K562 (cell line): Measurements from ENCODE around the gene USP4. TPM values are rescaled to one million over a fixed set of nuclear protein-coding genes. Genes with fewer than 3 reads are reported as not detected.

Experiments
- ATAC-seq: fragments of 200-7000 bp; cut with Tn5 transposase; 3 replicates; pipeline ENCODE4 v1.9.1; 2020; ENCODE audit warnings: moderate library complexity
- BruUV-seq: library from RNA; stranded (reverse); fragments of 400-500 nt; replicated peaks from 2 replicates; lab custom pipeline; 2021; lab: Mats Ljungman, UMichigan
- CTCF ChIA-PET: fragments of 300-600 bp; formaldehyde crosslinking; extraction: SDS; loops from one replicate; lab custom pipeline; 2021; ENCODE audit warnings: low intra/inter-chr PET ratio; lab: Yijun Ruan, JAX
- POLR2A ChIA-PET: fragments of 300-600, 350-650 bp; sonication (Branson Sonifier 250); formaldehyde crosslinking; extraction: SDS; loops from one replicate; lab custom pipeline; 2021; ENCODE audit warnings: antibody characterized with exemption, inconsistent platforms; lab: Yijun Ruan, JAX
- DNase-seq, 4 experiments: peaks; one replicate each; pipeline versions ENCODE4 v3.0.0 to v3.0.0-alpha.2; 2011 to 2018; ENCODE audit warnings: low spot score in 3 of 4, mixed read lengths in 3 of 4; ENCODE audit errors: extremely low read depth in 1 of 4
- FAIRE-seq: peaks from 2 replicates; lab custom pipeline; 2011; peaks lifted over from hg19 to GRCh38; lab: Jason Lieb, UNC
- H2AFZ ChIP-seq: 2 replicates; pipeline ENCODE4 v1.6.0; 2011; ENCODE audit warnings: low read depth, low read length, control low read depth, inconsistent platforms
- H3K27ac ChIP-seq: fragments of 200-600 bp; 3 replicates; pipeline ENCODE4 v1.8.0; 2011; ENCODE audit warnings: low read depth, mild to moderate bottlenecking, control low read depth, inconsistent platforms, low read length, moderate library complexity, mixed read lengths; ENCODE audit errors: extremely low read depth
- H3K27me3 ChIP-seq, 2 experiments: fragments of 300-600 bp in 1 of 2; 2 replicates in 1 of 2; 3 replicates in 1 of 2; pipeline versions ENCODE4 v1.6.0 to v1.8.0; 2011; ENCODE audit warnings: inconsistent platforms in 2 of 2, low read length in 2 of 2, mild to moderate bottlenecking in 1 of 2, mixed read lengths in 1 of 2, moderate library complexity in 1 of 2; ENCODE audit not compliant: control insufficient read depth in 2 of 2, insufficient read depth in 2 of 2
- H3K36me3 ChIP-seq: fragments of 300-600 bp; 3 replicates; pipeline ENCODE4 v1.8.0; 2011; ENCODE audit warnings: mild to moderate bottlenecking, low read length, inconsistent platforms; ENCODE audit not compliant: control insufficient read depth, insufficient read depth
- H3K4me1 ChIP-seq, 2 experiments: fragments of 200-600 bp in 1 of 2; replicated peaks in 1 of 2; 2 replicates in 1 of 2; 3 replicates in 1 of 2; pipeline versions ENCODE4 v1.5.1 to v1.8.0; 2011; ENCODE audit warnings: inconsistent platforms in 2 of 2, low read length in 2 of 2, mild to moderate bottlenecking in 1 of 2, mixed read lengths in 1 of 2, moderate library complexity in 1 of 2; ENCODE audit not compliant: control insufficient read depth in 2 of 2, insufficient read depth in 2 of 2
- H3K4me2 ChIP-seq: 2 replicates; pipeline ENCODE4 v1.6.1; 2011; ENCODE audit warnings: low read length, control low read depth, inconsistent platforms, mixed read lengths; ENCODE audit not compliant: insufficient read depth
- H3K4me3 ChIP-seq: fragments of 200-600 bp; sonication (generic), shearing (Covaris generic); 2 replicates; pipeline ENCODE4 v1.5.1; 2016; ENCODE audit warnings: control low read depth, inconsistent platforms
- H3K79me2 ChIP-seq: fragments of 200-600 bp; 3 replicates; pipeline ENCODE4 v1.8.0; 2011; ENCODE audit warnings: low read length, inconsistent platforms; ENCODE audit not compliant: control insufficient read depth, insufficient read depth
- H3K9ac ChIP-seq, 2 experiments: 2 replicates each; pipeline versions ENCODE4 v1.6.0 to v1.6.1; 2011; ENCODE audit warnings: low read depth in 2 of 2, low read length in 2 of 2, control low read depth in 1 of 2, inconsistent platforms in 1 of 2, mild to moderate bottlenecking in 1 of 2, mixed read lengths in 1 of 2; ENCODE audit not compliant: insufficient read depth in 1 of 2
- H3K9me1 ChIP-seq: one replicate; pipeline ENCODE4 v1.6.0; 2011; ENCODE audit warnings: inconsistent platforms, mild to moderate bottlenecking, low read length, moderate library complexity; ENCODE audit not compliant: control insufficient read depth, insufficient read depth
- H3K9me3 ChIP-seq: replicated peaks from 2 replicates; pipeline ENCODE4 v1.5.1; 2011; ENCODE audit warnings: low read depth, low read length, inconsistent platforms; ENCODE audit not compliant: control insufficient read depth, insufficient read depth
- H4K20me1 ChIP-seq: replicated peaks from 2 replicates; pipeline ENCODE4 v1.6.1; 2011; ENCODE audit warnings: low read length, inconsistent platforms, mixed read lengths; ENCODE audit not compliant: control insufficient read depth, insufficient read depth
- CHAMP1 ChIP-seq: fragments of 450-650 bp; IDR thresholded peaks from 2 replicates; pipeline ENCODE4 v1.6.1; 2016; ENCODE audit warnings: mild to moderate bottlenecking
- FOXO4 ChIP-seq: fragments of 450-650 bp; formaldehyde crosslinking; IDR thresholded peaks from 2 replicates; pipeline ENCODE4 v1.4.0; 2020; ENCODE audit warnings: mild to moderate bottlenecking, moderate library complexity
- RAD51 ChIP-seq: fragments of 450-650 bp; IDR thresholded peaks from 2 replicates; pipeline ENCODE4 v1.7.1; 2016; ENCODE audit warnings: low read depth, mild to moderate bottlenecking, borderline replicate concordance
- SIN3B ChIP-seq: fragments of 450-650 bp; IDR thresholded peaks from 2 replicates; pipeline ENCODE4 v1.6.1; 2017; ENCODE audit warnings: low read depth, mild to moderate bottlenecking, moderate library complexity
- USF1 ChIP-seq: sonication (generic); formaldehyde crosslinking; IDR thresholded peaks from 2 replicates; pipeline ENCODE4 v1.9.0; 2022; ENCODE audit warnings: mild to moderate bottlenecking, missing genetic modification reagents
- ZBTB9 ChIP-seq: fragments of 450-650 bp; formaldehyde crosslinking; IDR thresholded peaks from 2 replicates; pipeline ENCODE4 v1.4.0; 2020; ENCODE audit warnings: mild to moderate bottlenecking, moderate library complexity
- ZFX ChIP-seq: sonication (generic); formaldehyde crosslinking; IDR thresholded peaks from 2 replicates; pipeline ENCODE4 v1.8.0; 2022; ENCODE audit warnings: mild to moderate bottlenecking, missing genetic modification reagents, moderate library complexity
- ZNF143 ChIP-seq: sonication (generic); formaldehyde crosslinking; IDR thresholded peaks from 2 replicates; pipeline ENCODE4 v1.9.0; 2022; ENCODE audit warnings: mild to moderate bottlenecking, missing genetic modification reagents
- ZNF583 ChIP-seq: fragments of 250-450 bp; sonication (Bioruptor Pico); IDR thresholded peaks from 2 replicates; pipeline ENCODE4 v1.4.0; 2020
- WGBS: fragments of 100-300 bp; shearing (Covaris generic); methylation state at CpG from one replicate; pipeline ENCODE4 v1.1.6; 2016; ENCODE audit warnings: low coverage, mixed read lengths; ENCODE audit not compliant: insufficient coverage; ENCODE audit errors: missing lambda C conversion rate; 5-methylcytosine and 5-hydroxymethylcytosine counted together
- in situ Hi-C: fragments of 300-500 bp; cut with MboI; formaldehyde crosslinking; loops from 4 replicates; pipeline ENCODE4 v1.15.0; 2018; ENCODE audit warnings: inconsistent platforms, mixed read lengths
- intact Hi-C: fragments of 100-400 bp; cut with micrococcal nuclease; formaldehyde crosslinking; loops from 2 replicates; pipeline ENCODE4 v1.14.2; 2022
- polyA plus RNA-seq, 8 experiments: library from polyadenylated mRNA; depleted of rRNA in 4 of 8; stranded (reverse) in 5 of 8; unstranded in 3 of 8; fragments of >200 nt; fragmentation: Nextera tagmentation in 2 of 8; fragmentation: Illumina TruSeq in 1 of 8; extraction: Ambion mirVana in 2 of 8; extraction: Trizol in 1 of 8; gene quantifications; 2 replicates each; pipeline versions ENCODE4 v1.2.1 to v1.2.3, GENCODE V29; 2011 to 2014; ENCODE audit warnings: inconsistent platforms in 1 of 8, missing spikeins in 1 of 8
- total RNA-seq, 7 experiments: library from RNA; depleted of rRNA in 6 of 7; stranded (reverse); fragments of >200 nt in 6 of 7; fragmentation: Illumina TruSeq in 2 of 7; extraction: Trizol in 2 of 7; gene quantifications; 2 replicates each; pipeline versions ENCODE4 v1.2.1 to v1.2.3, GENCODE V29; 2011 to 2021; ENCODE audit warnings: low replicate concordance in 1 of 7

Gene USP4
- total and polyA plus RNA-seq, 9 of the 15 experiments (the other 6 are each of a cell fraction or from before 2014, with no cell fraction given): 11.8 to 40.4 (median 22.9) TPM

GRCh38 chr3:49352890-49353421 is 13.1 kb upstream of the USP4 start:
- no peak for DNase-seq
- no peaks in the 10 kb centered on the region for H3K27me3 ChIP-seq
- H3K36me3 ChIP-seq: peaks cover 9% of the 10 kb centered on the region; the same call in 1 of the 3 replicates
- H3K4me2 ChIP-seq: no peak overlapping the region
- BruUV-seq: no TSS peak
- 76% methylated on average over 5 of the region's 5 CpGs for WGBS
- H3K27ac ChIP-seq: no peak overlapping the region
- no peak overlapping the region for H3K4me3 ChIP-seq
- H3K4me1 ChIP-seq: peaks cover 23 to 30% of the 10 kb centered on the region in 2 experiments
- FAIRE-seq: no peak
- H3K9ac ChIP-seq: no peak overlapping the region; a peak in 1 of 4 replicates
- in situ Hi-C loops (no loop called here), intact Hi-C loops (no loop called here)
- TF ChIP-seq ZNF583 (no peak), ZFX (CRISPR knock-in tag) (0 out of 2 replicates have a peak, but pooled peaks have one; percentile 2), USF1 (CRISPR knock-in tag) (peak; percentile 58), SIN3B (no peak), RAD51 (peak; percentile 14; the same call in 1 of the 2 replicates), CHAMP1 (no peak), FOXO4 (CRISPR knock-in tag) (no peak), ZNF143 (CRISPR knock-in tag) (no peak), ZBTB9 (CRISPR knock-in tag) (0 out of 2 replicates have a peak, but pooled peaks have one; percentile 21)
- H3K9me1 ChIP-seq: peaks cover 3% of the 10 kb centered on the region
- no peak overlapping the region for H2AFZ ChIP-seq
- no peaks in the 10 kb centered on the region for H4K20me1 ChIP-seq
- CTCF ChIA-PET: no interaction called here
- H3K79me2 ChIP-seq: no peaks in the 10 kb centered on the region
- no peak for ATAC-seq
- no peaks in the 10 kb centered on the region for H3K9me3 ChIP-seq
- POLR2A ChIA-PET: interaction anchor here (0.6 to 1.2 kb wide), 2 partner anchors 8 to 440 kb away, joined by 3 read pairs; no protein-coding TSS in a partner anchor
